ENCODE measurements around the gene U2SURP.

Gene U2SURP

DNA sequence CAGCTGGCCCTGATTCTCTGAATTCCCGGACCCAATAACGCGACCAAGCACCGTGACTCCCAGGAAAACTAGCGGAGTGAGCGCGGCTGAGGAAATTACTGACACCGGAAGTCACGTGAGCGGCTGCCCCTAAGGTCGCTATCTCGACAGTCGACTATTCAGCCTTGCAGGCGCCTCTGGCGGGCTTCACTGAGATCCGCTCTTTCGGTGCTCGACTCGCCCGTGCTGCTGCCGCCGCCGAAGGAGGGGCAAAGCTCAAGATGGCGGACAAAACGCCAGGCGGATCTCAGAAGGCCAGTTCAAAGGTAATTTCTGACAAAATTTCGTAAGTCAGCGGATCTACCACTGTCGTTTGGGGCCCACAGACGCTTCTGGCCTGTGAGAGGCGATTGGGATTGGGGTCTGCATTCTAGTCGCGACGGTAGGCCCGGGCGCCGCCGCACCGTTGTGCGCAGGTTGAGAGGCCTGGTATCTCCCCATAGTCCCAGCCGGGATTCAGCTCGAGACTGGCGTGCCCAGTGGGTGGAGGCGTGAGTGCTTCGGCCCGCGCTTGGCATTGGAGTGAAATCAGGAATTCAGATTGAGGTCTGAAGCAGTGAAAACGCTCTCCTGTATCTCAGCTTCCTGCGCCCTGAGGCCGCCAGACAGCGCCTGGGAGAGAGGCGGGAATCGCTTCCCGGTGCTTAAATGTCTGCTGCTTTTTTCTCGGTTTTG lies at the start of gene U2SURP:
Gene U2SURP, plus strand, starts transcription at position 202 of the 714 bp plus-strand sequence. Its CDS starts 59 bp downstream, at position 261.
- peak; percentile 94 for DNase-seq

GRCh38 chr3:142951794-142952193 lies 49.6 kb upstream of the U2SURP start:
- DNase-seq: no peak

- DNase-seq: no peak
Measured at GRCh38 chr3:142952272-142953193, 48.8 kb upstream of the U2SURP start.

GRCh38 chr3:142953443-142953842 lies 47.9 kb upstream of the U2SURP start:
- no peak for DNase-seq

GRCh38 chr3:142958707-142959106 lies 42.7 kb upstream of the U2SURP start:
- DNase-seq: no peak

DNA sequence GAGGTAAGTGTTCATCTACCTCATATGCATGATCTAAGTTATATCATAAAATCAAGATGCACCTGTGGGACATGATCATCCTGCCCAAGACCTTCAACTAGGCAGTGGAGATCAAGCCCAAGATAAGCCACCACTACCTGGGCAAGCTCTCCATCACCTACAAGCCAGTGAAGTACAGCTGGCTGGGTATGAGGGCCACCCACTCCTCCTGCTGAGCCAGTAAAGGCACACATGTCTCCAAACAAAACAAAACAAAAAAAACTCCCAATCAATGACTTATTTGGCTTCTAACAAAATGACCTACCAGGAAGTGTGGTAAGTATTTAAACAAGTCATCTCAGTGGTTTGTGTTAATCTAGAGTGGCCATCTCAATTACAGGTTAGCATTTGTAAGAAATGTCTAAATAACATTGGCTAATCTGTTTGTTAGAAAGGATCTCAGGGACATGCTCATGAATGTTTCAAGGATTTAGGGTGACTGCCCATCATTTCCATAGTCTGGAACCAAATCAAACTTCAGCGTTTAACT lies 41.0 kb upstream of the U2SURP start:
- no peak for DNase-seq

- DNase-seq: no peak
Measured at GRCh38 chr3:142961539-142961938, 39.8 kb upstream of the U2SURP start.

DNA sequence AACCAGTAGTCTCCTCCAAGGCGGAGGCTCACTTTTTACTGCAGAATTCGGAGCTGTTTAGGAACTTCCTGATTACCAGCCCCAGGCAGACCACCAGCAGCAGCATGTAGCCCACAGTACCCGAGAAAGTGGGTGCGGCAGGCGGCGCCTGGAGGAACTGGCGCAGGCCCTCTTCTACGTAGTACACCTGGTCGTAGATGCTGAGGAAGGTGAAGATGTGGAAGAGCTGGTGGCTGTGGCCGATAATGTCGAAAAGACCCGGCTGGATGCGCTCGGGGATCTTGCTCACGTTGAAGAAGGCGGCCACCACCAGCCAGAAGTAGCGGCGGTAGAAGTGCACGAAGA lies 39.2 kb upstream of the U2SURP start:
- no peak for DNase-seq

GRCh38 chr3:142962520-142963233 lies 38.7 kb upstream of the U2SURP start:
- DNase-seq: no peak

GRCh38 chr3:142963234-142963515 lies 38.2 kb upstream of the U2SURP start:
- DNase-seq: no peak

- peak; percentile 52 for DNase-seq
Measured at GRCh38 chr3:142963516-142964448, 37.6 kb upstream of the U2SURP start, which contains the start of gene PAQR9. Gene PAQR9, minus strand, starts transcription at chr3:142963674. Its CDS starts 338 bp downstream, at chr3:142963336.

DNA sequence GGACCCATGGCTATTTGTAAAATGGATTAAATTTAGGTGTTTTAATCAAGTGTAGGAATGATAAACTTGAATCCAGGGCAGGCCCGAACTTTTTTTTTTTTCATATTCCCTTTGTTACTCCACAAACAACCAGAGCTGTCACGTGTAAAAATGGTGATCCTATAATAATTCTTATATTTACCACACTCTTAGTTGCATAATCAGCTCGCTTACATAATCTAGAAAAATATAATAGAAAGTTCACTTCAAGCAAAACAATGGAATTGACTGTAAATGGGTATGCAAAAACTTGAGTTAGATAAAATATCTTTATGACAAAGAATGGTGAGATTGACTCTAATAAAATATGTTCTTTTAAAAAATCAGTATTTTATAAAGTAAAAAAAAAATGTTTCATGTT lies 35.8 kb upstream of the U2SURP start:
- DNase-seq: no peak

- DNase-seq: no peak
Measured at GRCh38 chr3:142966808-142967207, 34.6 kb upstream of the U2SURP start.

DNA sequence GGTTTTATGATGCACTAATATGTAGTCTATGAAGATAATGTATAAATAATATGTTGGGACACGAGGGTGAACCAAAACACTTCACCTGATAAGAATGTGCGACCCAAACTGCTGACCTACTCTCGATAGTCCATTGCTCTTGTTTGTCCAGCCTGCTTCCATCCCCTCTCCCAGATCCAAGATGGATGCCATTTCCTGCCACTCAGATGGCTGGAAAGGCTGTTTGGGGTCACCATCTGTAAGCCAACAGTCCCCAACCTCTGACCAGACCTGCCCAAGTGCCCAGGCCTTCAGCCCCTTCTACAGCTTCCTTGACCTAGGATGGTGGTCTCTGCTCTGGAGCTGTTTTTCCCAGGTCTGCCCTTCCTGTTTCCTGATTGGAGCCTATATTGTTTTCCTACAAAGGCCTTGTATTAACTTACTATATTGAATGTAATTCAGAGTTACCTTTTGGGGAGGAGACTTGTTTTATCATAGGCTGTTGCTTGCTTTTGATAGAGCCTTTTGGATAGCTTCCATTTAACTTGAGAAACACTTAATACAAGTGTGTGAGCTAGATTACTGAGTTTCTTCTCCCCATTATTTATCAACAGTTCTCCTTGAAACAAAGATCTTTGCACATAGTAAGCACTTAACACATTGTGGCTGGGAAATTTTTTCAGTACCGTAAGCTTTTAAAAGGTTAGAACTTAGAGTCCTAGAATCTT lies 32.9 kb upstream of the U2SURP start:
- no peak for DNase-seq

GRCh38 chr3:142971431-142971830 lies 29.9 kb upstream of the U2SURP start:
- no peak for DNase-seq

DNA sequence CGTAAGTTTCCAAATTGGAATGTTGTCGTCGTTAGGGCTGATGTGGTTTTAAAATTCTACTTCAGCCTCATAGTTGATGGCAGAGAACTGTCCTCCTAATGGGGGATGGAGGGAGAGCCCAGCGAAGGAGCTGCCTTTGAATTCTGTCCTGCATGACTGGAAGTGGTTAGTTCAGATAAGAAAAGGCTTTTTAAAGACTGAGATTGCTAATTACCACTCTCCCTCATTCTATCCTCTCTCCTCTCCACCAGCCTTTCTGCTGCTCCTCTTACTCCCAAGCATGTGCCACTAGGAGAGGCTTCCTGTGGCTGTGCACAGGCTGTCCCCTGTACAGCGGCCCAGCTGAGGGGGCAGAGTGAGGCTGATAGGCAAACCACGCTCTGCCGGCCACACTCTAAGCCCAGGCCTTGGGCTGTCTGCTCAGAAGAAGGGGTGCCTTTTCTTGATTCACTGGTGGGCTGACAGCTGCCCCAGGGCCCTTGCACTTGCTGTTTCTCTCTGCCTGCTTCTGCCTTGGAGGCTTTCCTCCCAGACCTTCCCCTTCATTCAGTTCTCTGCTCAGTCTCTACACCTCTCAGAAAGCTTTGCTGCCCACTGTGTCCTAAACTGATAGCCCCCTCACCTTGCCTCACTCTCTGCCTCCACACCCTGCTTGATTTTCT lies 29.1 kb upstream of the U2SURP start:
- DNase-seq: no peak

GRCh38 chr3:142973217-142974009 lies 28.0 kb upstream of the U2SURP start:
- no peak for DNase-seq

DNA sequence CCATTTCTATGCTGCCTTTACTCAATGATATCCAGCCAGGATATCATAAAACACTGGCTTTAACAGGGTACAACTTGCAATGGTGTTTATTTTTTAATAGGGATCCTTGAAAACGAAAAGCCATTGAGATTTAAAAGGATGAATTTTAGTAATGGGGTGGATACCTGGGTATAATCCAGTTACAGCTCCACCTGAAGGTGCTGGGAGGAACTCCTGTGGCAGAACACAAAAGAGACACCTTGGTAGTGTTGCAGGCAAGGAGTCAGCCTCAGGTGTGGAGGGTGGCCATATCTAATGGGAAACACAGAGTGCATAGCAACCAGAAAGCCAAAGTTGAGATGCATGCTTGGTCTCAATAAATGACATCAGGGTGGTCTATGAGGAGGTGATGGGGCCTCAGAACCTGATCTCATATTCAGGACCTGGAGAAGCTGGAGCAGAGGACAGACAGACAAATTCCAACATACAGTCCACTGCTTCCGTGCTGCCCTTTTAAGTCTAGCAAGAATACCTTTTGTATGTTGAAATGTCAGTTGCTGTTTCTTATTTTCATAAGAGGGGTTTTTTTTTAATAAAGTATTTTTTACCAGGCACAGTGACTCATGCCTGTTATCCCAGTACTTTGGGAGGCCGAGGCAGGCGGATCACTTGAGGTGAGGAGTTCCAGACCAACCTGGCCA lies 25.9 kb upstream of the U2SURP start:
- no peak for DNase-seq

- no peak for DNase-seq
Measured at GRCh38 chr3:142976621-142977398, 24.6 kb upstream of the U2SURP start.
